DMS153 treated with DMSO at 0.1 percent for 48 hours (cell line): ENCODE results near the gene ITIH6.
"Not testable (repeated sequence)": the region's sequence is repeated elsewhere in the genome, so short reads cannot be mapped to it uniquely, and the experiment has no call there.

Experiments used
- DNase-seq: peaks from one replicate; lab custom pipeline; 2025; ENCODE audit not compliant: unreplicated experiment; lab: John Stamatoyannopoulos, UW

Gene ITIH6

GRCh38 chrX:54798137-54798536, at the start of gene ITIH6:
ITIH6 (minus strand) TSS chrX:54798255; CDS start chrX:54798210, 45 bp downstream.
- DNase-seq = no peak

- DNase-seq = not testable (repeated sequence)
Measured at GRCh38 chrX:54847700-54848099, 49.6 kb upstream of the ITIH6 start.

- no peak for DNase-seq
Measured at GRCh38 chrX:54843050-54843449, 45.0 kb upstream of the ITIH6 start.

- no peak for DNase-seq
Measured at GRCh38 chrX:54842607-54843006, 44.6 kb upstream of the ITIH6 start.

GRCh38 chrX:54841184-54841874, 43.3 kb upstream of the ITIH6 start:
- DNase-seq = not testable (repeated sequence)

- no peak for DNase-seq
Measured at GRCh38 chrX:54838583-54838982, 40.5 kb upstream of the ITIH6 start.

GRCh38 chrX:54826598-54826997, 28.5 kb upstream of the ITIH6 start:
- no peak for DNase-seq

GRCh38 chrX:54825716-54826438, 27.8 kb upstream of the ITIH6 start:
- DNase-seq = no peak

- DNase-seq = no peak
Measured at GRCh38 chrX:54824722-54825121, 26.7 kb upstream of the ITIH6 start.

- DNase-seq = no peak
Measured at GRCh38 chrX:54824195-54824594, 26.1 kb upstream of the ITIH6 start.

GRCh38 chrX:54821310-54821709, 23.3 kb upstream of the ITIH6 start:
- no peak for DNase-seq

- no peak for DNase-seq
Measured at GRCh38 chrX:54820737-54821136, 22.7 kb upstream of the ITIH6 start.

GRCh38 chrX:54819201-54819600, 21.1 kb upstream of the ITIH6 start:
- DNase-seq = no peak

GRCh38 chrX:54818221-54818620, 20.2 kb upstream of the ITIH6 start:
- no peak for DNase-seq

GRCh38 chrX:54817220-54817820, 19.3 kb upstream of the ITIH6 start:
- DNase-seq = no peak

GRCh38 chrX:54812306-54812705, 14.3 kb upstream of the ITIH6 start:
- no peak for DNase-seq

GRCh38 chrX:54811301-54811885, 13.3 kb upstream of the ITIH6 start:
- DNase-seq = no peak

- DNase-seq = no peak
Measured at GRCh38 chrX:54810532-54810931, 12.5 kb upstream of the ITIH6 start.

GRCh38 chrX:54808605-54809483, 10.8 kb upstream of the ITIH6 start:
- peak; percentile 77 for DNase-seq

GRCh38 chrX:54808109-54808604, 10.1 kb upstream of the ITIH6 start:
- no peak for DNase-seq
